MM.1S (cell line): ENCODE measurements around the gene CCZ1B.
"Not testable (repeated sequence)": the region's sequence is repeated elsewhere in the genome, so short reads cannot be mapped to it uniquely, and the experiment has no call there.

Experiments used
- DNase-seq: peaks from one replicate; pipeline ENCODE4 v3.0.0-alpha.2; 2015
- H2AFZ ChIP-seq: fragments of 300-600 bp; sonication (generic); 2 replicates; pipeline ENCODE4 v1.6.0; 2016; ENCODE audit warnings: antibody characterized with exemption, low read length
- H3F3A ChIP-seq: fragments of 300-600 bp; sonication (generic); 2 replicates; pipeline ENCODE4 v1.6.1; 2016; ENCODE audit warnings: mild to moderate bottlenecking, antibody characterized with exemption, low read length, moderate library complexity, mixed read lengths; ENCODE audit not compliant: insufficient read depth
- H3K27ac ChIP-seq: fragments of 300-600 bp; sonication (generic); 2 replicates; pipeline ENCODE4 v1.5.1; 2016; ENCODE audit warnings: mild to moderate bottlenecking, low read length
- H3K27me3 ChIP-seq: fragments of 300-600 bp; sonication (generic); replicated peaks from 2 replicates; pipeline ENCODE4 v1.6.0; 2016; ENCODE audit warnings: low read length; ENCODE audit not compliant: insufficient read depth
- H3K36me3 ChIP-seq: fragments of 300-600 bp; sonication (generic); replicated peaks from 2 replicates; pipeline ENCODE4 v1.6.1; 2016; ENCODE audit warnings: mild to moderate bottlenecking, low read length, mixed read lengths; ENCODE audit not compliant: insufficient read depth
- H3K4me1 ChIP-seq: fragments of 300-600 bp; sonication (generic); 2 replicates; pipeline ENCODE4 v1.6.1; 2016; ENCODE audit warnings: low read length, mixed read lengths
- H3K4me2 ChIP-seq: fragments of 300-600 bp; sonication (generic); 2 replicates; pipeline ENCODE4 v1.6.0; 2016; ENCODE audit warnings: low read depth, low read length
- H3K4me3 ChIP-seq: fragments of 300-600 bp; sonication (generic); 2 replicates; pipeline ENCODE4 v1.5.1; 2016; ENCODE audit warnings: low read length, mixed read lengths
- H3K79me2 ChIP-seq: fragments of 300-600 bp; sonication (generic); 2 replicates; pipeline ENCODE4 v1.6.1; 2016; ENCODE audit warnings: mixed run types, low read length, mixed read lengths
- H3K9ac ChIP-seq: fragments of 300-600 bp; sonication (generic); 2 replicates; pipeline ENCODE4 v1.6.1; 2016; ENCODE audit warnings: low read length, mixed read lengths
- H3K9me2 ChIP-seq: fragments of 300-600 bp; sonication (generic); replicated peaks from 2 replicates; pipeline ENCODE4 v1.6.1; 2016; ENCODE audit warnings: mild to moderate bottlenecking, low read length, mixed read lengths; ENCODE audit not compliant: insufficient read depth
- H3K9me3 ChIP-seq: fragments of 300-600 bp; sonication (generic); replicated peaks from 2 replicates; pipeline ENCODE4 v1.6.1; 2016; ENCODE audit warnings: mild to moderate bottlenecking, low read length, mixed read lengths; ENCODE audit not compliant: insufficient read depth
- H4K20me1 ChIP-seq: fragments of 300-600 bp; sonication (generic); 2 replicates; pipeline ENCODE4 v1.6.1; 2016; ENCODE audit warnings: mild to moderate bottlenecking, low read length, moderate library complexity, mixed read lengths; ENCODE audit not compliant: insufficient read depth
- CTCF ChIP-seq: fragments of 300-600 bp; sonication (generic); IDR thresholded peaks from 2 replicates; pipeline ENCODE4 v1.5.1; 2016; ENCODE audit warnings: antibody characterized with exemption, low read length, mixed read lengths
- EZH2 ChIP-seq: fragments of 300-600 bp; sonication (generic); optimal IDR thresholded peaks from 2 replicates; pipeline ENCODE3; 2017; ENCODE audit warnings: low read depth, mild to moderate bottlenecking, antibody characterized with exemption, low read length, mixed read lengths
- EZH2phosphoT487 ChIP-seq: fragments of 300-600 bp; sonication (generic); IDR thresholded peaks from 2 replicates; pipeline ENCODE4 v1.6.1; 2018; ENCODE audit warnings: antibody characterized with exemption, low read length

The CCZ1B gene

DNA sequence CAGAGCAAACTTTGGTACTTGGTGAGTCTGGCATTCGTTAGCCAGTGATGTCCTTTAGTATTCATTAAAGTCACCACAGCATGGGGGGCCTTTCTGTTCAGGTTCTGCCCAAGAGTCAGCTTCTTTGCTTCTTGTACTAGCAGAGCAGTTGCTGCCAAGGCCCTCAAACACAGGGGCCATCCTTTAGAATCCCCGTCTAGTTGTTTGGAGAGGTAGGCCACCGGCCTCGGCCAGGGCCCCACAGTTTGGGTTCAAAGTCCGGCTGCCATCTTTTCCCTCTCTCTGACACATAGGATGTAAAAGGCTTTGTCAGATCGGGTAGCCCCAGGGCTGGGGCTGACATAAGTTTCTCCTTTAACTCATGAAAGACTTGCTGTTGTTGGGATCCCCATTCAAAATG is 17.6 kb upstream of the CCZ1B start:
- not testable (repeated sequence) for H3K4me3 ChIP-seq, H3K9me2 ChIP-seq, H3K9me3 ChIP-seq, H3K36me3 ChIP-seq, H3K4me2 ChIP-seq, H3K9ac ChIP-seq, H3K79me2 ChIP-seq, H4K20me1 ChIP-seq, H3K27me3 ChIP-seq, H3K27ac ChIP-seq, H2AFZ ChIP-seq, DNase-seq, H3F3A ChIP-seq, H3K4me1 ChIP-seq

- H3K27me3 ChIP-seq, H3K9ac ChIP-seq, H3K9me2 ChIP-seq, H3K27ac ChIP-seq, H3K79me2 ChIP-seq, H2AFZ ChIP-seq, DNase-seq, H3K4me2 ChIP-seq, H3K4me1 ChIP-seq, H3K4me3 ChIP-seq, H3K9me3 ChIP-seq, H3K36me3 ChIP-seq, H3F3A ChIP-seq, H4K20me1 ChIP-seq: not testable (repeated sequence)
Observed at GRCh38 chr7:6843092-6843491, 17.0 kb upstream of the CCZ1B start.

DNA sequence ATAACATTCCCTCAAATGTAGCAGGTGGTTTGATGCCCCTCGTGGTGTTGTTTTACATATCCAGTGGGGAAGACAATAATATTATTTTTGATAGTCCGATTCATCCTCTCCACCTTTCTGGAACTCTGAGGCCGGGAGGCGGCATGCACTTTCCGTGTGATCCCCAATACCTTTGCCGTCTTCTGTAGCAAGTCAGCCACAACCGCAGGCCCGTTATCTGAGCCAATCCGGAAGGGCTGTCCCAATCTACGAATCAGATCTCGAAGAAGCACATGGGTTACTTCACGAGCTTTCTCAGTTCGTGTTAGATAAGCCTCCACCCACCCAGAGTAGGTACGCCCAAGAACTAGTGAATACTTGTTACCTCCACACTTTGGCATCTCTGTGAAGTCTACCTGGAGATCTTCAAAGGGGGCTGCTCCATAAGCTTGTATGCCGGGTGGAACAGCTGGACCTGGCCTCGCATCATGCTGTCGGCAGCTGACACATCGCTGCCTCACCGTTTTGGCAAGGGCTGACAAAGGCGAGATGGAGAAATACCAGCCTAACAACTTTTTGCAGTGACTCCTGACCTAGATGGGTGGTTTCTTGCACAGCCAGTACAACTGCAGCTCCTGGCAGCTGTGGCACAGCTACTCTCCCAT is 16.3 kb upstream of the CCZ1B start:
- DNase-seq, H3K4me1 ChIP-seq, H3K9me3 ChIP-seq, H3K27ac ChIP-seq, H3K79me2 ChIP-seq, H3K36me3 ChIP-seq, H2AFZ ChIP-seq, H3K9me2 ChIP-seq, H3K27me3 ChIP-seq, H3F3A ChIP-seq, H3K9ac ChIP-seq, H3K4me2 ChIP-seq, H4K20me1 ChIP-seq, H3K4me3 ChIP-seq: not testable (repeated sequence)

GRCh38 chr7:6837081-6837480 is 11.0 kb upstream of the CCZ1B start:
- H3K4me2 ChIP-seq, H3K9me2 ChIP-seq, H3K4me3 ChIP-seq, H4K20me1 ChIP-seq, H3K27me3 ChIP-seq, H3K9ac ChIP-seq, H2AFZ ChIP-seq, H3K36me3 ChIP-seq, H3K27ac ChIP-seq, H3K79me2 ChIP-seq, H3K9me3 ChIP-seq, H3F3A ChIP-seq, DNase-seq, H3K4me1 ChIP-seq: not testable (repeated sequence)

GRCh38 chr7:6835521-6835920 is 9.4 kb upstream of the CCZ1B start:
- H3K9ac ChIP-seq = not testable (repeated sequence)

GRCh38 chr7:6833636-6834035 is 7.6 kb upstream of the CCZ1B start:
- no peak overlapping the region for H3K27ac ChIP-seq
- DNase-seq = no peak
- no peaks in the 10 kb centered on the region for H3K27me3 ChIP-seq
- TF ChIP-seq EZH2phosphoT487 = no peak
- no peak for TF ChIP-seq CTCF
- no peak for TF ChIP-seq EZH2
- H2AFZ ChIP-seq = no peak overlapping the region
- no peaks in the 10 kb centered on the region for H3K4me1 ChIP-seq
- H3K9ac ChIP-seq = no peak overlapping the region
- no peaks in the 10 kb centered on the region for H3F3A ChIP-seq
- H3K79me2 ChIP-seq = no peaks in the 10 kb centered on the region
- H3K4me3 ChIP-seq = no peak overlapping the region
- H3K9me3 ChIP-seq = no peaks in the 10 kb centered on the region
- no peak overlapping the region for H3K4me2 ChIP-seq
- H4K20me1 ChIP-seq = no peaks in the 10 kb centered on the region
- H3K36me3 ChIP-seq = no peaks in the 10 kb centered on the region
- H3K9me2 ChIP-seq = no peaks in the 10 kb centered on the region

More at GRCh38 chr7:6835521-6835920, 9.4 kb upstream of the CCZ1B start:
- not testable (repeated sequence) for H3K27ac ChIP-seq, H4K20me1 ChIP-seq, H3K4me2 ChIP-seq, H3K79me2 ChIP-seq, H3F3A ChIP-seq, H3K27me3 ChIP-seq, DNase-seq, H3K4me3 ChIP-seq, H3K9me3 ChIP-seq, H2AFZ ChIP-seq, H3K9me2 ChIP-seq, H3K36me3 ChIP-seq, H3K4me1 ChIP-seq
